Measurements from ENCODE around the gene OR5M3. TPM values are rescaled to one million over a fixed set of nuclear protein-coding genes. Genes with fewer than 3 reads are reported as not detected.

Gene OR5M3
- polyA plus RNA-seq (2013) = not detected in 2 replicates

GRCh38 chr11:56473252-56473651 is at the start of gene OR5M3:
Gene OR5M3 (minus strand): TSS chr11:56473352. CDS start chr11:56470497, 2,855 bp downstream.
- no peak within 1 kb of the TSS for H3K18ac ChIP-seq (ENCODE audit: low read length)
- H3K79me2 ChIP-seq (ENCODE audit: control insufficient read depth, insufficient read depth, low read length, poor library complexity) = no peaks in the 10 kb centered on the region
- DNase-seq = no peak

DNA sequence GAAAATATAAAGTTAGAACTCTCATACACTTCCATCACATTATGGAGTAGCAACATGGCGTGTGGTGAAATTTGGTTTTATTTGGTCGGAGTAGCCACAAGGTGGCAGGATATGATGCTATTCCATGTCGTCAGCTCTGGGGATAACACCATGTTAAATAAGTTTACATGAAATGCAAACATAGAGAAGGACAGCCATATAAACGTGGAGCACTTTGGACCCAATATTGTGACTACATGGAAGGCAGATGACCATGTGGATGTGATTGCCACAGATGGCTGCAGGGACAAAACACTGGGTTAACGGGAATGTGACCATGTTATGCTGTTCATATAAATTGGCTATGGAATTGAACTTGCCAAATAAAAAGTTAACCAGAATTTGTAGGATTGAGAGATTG is 48.9 kb upstream of the OR5M3 start:
- Histone ChIP-seq H3K9ac (ENCODE audit: low read length) (no peak overlapping the region), H2AFZ (ENCODE audit: insufficient read depth, low read length, poor library complexity) (no peak overlapping the region), H2BK120ac (ENCODE audit: insufficient read depth, low read length, poor library complexity) (no peak overlapping the region), H3K4me3 (ENCODE audit: low read depth, low read length) (no peak overlapping the region), H2BK12ac (ENCODE audit: low read length) (no peak overlapping the region), H4K12ac (ENCODE audit: low read depth, low read length) (no peak overlapping the region), H2AK5ac (ENCODE audit: low read length) (no peak overlapping the region), H3K4me2 (ENCODE audit: low read length) (no peak overlapping the region), H3K4ac (ENCODE audit: low read depth, low read length) (no peak overlapping the region), H3K9me3 (ENCODE audit: insufficient read depth, low read depth, low read length) (no peaks in the 10 kb centered on the region), H3K79me2 (ENCODE audit: control insufficient read depth, insufficient read depth, low read length, poor library complexity) (no peaks in the 10 kb centered on the region), H3K27ac (ENCODE audit: low read depth, low read length) (no peak overlapping the region), H3K23ac (ENCODE audit: low read length) (no peak overlapping the region), H4K8ac (ENCODE audit: low read depth, low read length) (no peak overlapping the region), H3K79me1 (ENCODE audit: low read length) (no peaks in the 10 kb centered on the region), H3K14ac (ENCODE audit: low read length) (no peak overlapping the region), H2BK5ac (ENCODE audit: low read depth, low read length, poor library complexity) (no peak overlapping the region), H3K27me3 (ENCODE audit: insufficient read depth, low read length) (no peaks in the 10 kb centered on the region), H3K4me1 (ENCODE audit: control insufficient read depth in 1 of 2, insufficient read depth in 2 of 2, low read length in 2 of 2) (no peaks in the 10 kb centered on the region), H3K36me3 (ENCODE audit: control insufficient read depth in 1 of 2, insufficient read depth in 2 of 2, low read length in 2 of 2) (no peaks in the 10 kb centered on the region), H3K18ac (ENCODE audit: low read length) (no peak overlapping the region), H4K91ac (ENCODE audit: low read depth, low read length) (no peak overlapping the region)
- DNase-seq = no peak
- no CpG with 5 or more reads among the region's 5 CpGs for WGBS (ENCODE audit: extremely low coverage, insufficient coverage, insufficient read length)

More at GRCh38 chr11:56473252-56473651, at the start of gene OR5M3:
- no peak within 1 kb of the TSS for H3K4ac ChIP-seq (ENCODE audit: low read depth, low read length)
- H3K4me2 ChIP-seq (ENCODE audit: low read length) = no peak within 1 kb of the TSS
- H3K14ac ChIP-seq (ENCODE audit: low read length) = no peak within 1 kb of the TSS
- no peak within 1 kb of the TSS for H3K4me3 ChIP-seq (ENCODE audit: low read depth, low read length)
- no peak within 1 kb of the TSS for H4K91ac ChIP-seq (ENCODE audit: low read depth, low read length)
- no peak within 1 kb of the TSS for H2BK12ac ChIP-seq (ENCODE audit: low read length)
- no peak within 1 kb of the TSS for H2AFZ ChIP-seq (ENCODE audit: insufficient read depth, low read length, poor library complexity)
- H4K12ac ChIP-seq (ENCODE audit: low read depth, low read length) = no peak within 1 kb of the TSS
- H3K23ac ChIP-seq (ENCODE audit: low read length) = no peak within 1 kb of the TSS
- no peaks in the 10 kb centered on the region for H3K36me3 ChIP-seq (ENCODE audit: control insufficient read depth in 1 of 2, insufficient read depth in 2 of 2, low read length in 2 of 2)
- H3K9me3 ChIP-seq (ENCODE audit: insufficient read depth, low read depth, low read length) = no peaks in the 10 kb centered on the region
- H3K27ac ChIP-seq (ENCODE audit: low read depth, low read length) = no peak within 1 kb of the TSS
- H2BK5ac ChIP-seq (ENCODE audit: low read depth, low read length, poor library complexity) = no peak within 1 kb of the TSS
- no peaks in the 10 kb centered on the region for H3K79me1 ChIP-seq (ENCODE audit: low read length)
- no peaks in the 10 kb centered on the region for H3K27me3 ChIP-seq (ENCODE audit: insufficient read depth, low read length)
- no peak within 1 kb of the TSS for H4K8ac ChIP-seq (ENCODE audit: low read depth, low read length)
- WGBS (ENCODE audit: extremely low coverage, insufficient coverage, insufficient read length) = no CpG with 5 or more reads among the region's 6 CpGs
- no peaks in the 10 kb centered on the region for H3K4me1 ChIP-seq (ENCODE audit: control insufficient read depth in 1 of 2, insufficient read depth in 2 of 2, low read length in 2 of 2)
- no peak within 1 kb of the TSS for H2BK120ac ChIP-seq (ENCODE audit: insufficient read depth, low read length, poor library complexity)
- no peak within 1 kb of the TSS for H3K9ac ChIP-seq (ENCODE audit: low read length)
- no peak within 1 kb of the TSS for H2AK5ac ChIP-seq (ENCODE audit: low read length)

- no peak overlapping the region for H3K4ac ChIP-seq (ENCODE audit: low read depth, low read length)
- H3K9ac ChIP-seq (ENCODE audit: low read length) = no peak overlapping the region
- H2AFZ ChIP-seq (ENCODE audit: insufficient read depth, low read length, poor library complexity) = no peak overlapping the region
- H2AK5ac ChIP-seq (ENCODE audit: low read length) = no peak overlapping the region
- no peak overlapping the region for H4K8ac ChIP-seq (ENCODE audit: low read depth, low read length)
- no peak for DNase-seq
- H3K23ac ChIP-seq (ENCODE audit: low read length) = no peak overlapping the region
- no peak overlapping the region for H3K27ac ChIP-seq (ENCODE audit: low read depth, low read length)
- H4K91ac ChIP-seq (ENCODE audit: low read depth, low read length) = no peak overlapping the region
- no peak overlapping the region for H2BK12ac ChIP-seq (ENCODE audit: low read length)
- H3K18ac ChIP-seq (ENCODE audit: low read length) = no peak overlapping the region
- no peaks in the 10 kb centered on the region for H3K79me1 ChIP-seq (ENCODE audit: low read length)
- H3K4me3 ChIP-seq (ENCODE audit: low read depth, low read length) = no peak overlapping the region
- no peak overlapping the region for H2BK5ac ChIP-seq (ENCODE audit: low read depth, low read length, poor library complexity)
- no peak overlapping the region for H3K4me2 ChIP-seq (ENCODE audit: low read length)
- H3K4me1 ChIP-seq (ENCODE audit: control insufficient read depth in 1 of 2, insufficient read depth in 2 of 2, low read length in 2 of 2) = no peaks in the 10 kb centered on the region
- no peaks in the 10 kb centered on the region for H3K79me2 ChIP-seq (ENCODE audit: control insufficient read depth, insufficient read depth, low read length, poor library complexity)
- no CpG with 5 or more reads among the region's 1 CpG for WGBS (ENCODE audit: extremely low coverage, insufficient coverage, insufficient read length)
- H3K9me3 ChIP-seq (ENCODE audit: insufficient read depth, low read depth, low read length) = no peaks in the 10 kb centered on the region
- no peaks in the 10 kb centered on the region for H3K36me3 ChIP-seq (ENCODE audit: control insufficient read depth in 1 of 2, insufficient read depth in 2 of 2, low read length in 2 of 2)
- no peak overlapping the region for H3K14ac ChIP-seq (ENCODE audit: low read length)
- no peak overlapping the region for H4K12ac ChIP-seq (ENCODE audit: low read depth, low read length)
- no peaks in the 10 kb centered on the region for H3K27me3 ChIP-seq (ENCODE audit: insufficient read depth, low read length)
- H2BK120ac ChIP-seq (ENCODE audit: insufficient read depth, low read length, poor library complexity) = no peak overlapping the region
These were observed 40.1 kb upstream of the OR5M3 start for GRCh38 chr11:56513280-56513679.

DNA sequence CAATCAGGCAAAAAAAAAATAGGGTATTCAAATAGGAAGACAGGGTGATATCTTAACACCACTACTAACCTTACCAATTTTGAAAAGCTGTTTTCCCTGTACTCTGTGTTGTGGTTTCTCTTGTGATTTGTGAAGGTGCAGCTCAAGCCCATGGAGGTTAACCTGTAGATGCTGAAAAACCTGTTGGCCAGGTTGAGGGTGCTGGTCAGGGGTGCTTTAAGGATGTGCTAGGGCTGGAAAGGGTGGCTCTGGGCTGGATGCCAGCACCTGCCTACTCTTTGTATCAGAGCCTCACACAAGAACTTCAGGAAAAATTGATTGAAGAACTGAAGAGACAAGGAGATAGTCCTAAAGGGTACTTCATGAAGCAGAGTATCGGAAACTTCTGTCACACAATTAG is 36.3 kb upstream of the OR5M3 start:
- H3K79me1 ChIP-seq (ENCODE audit: low read length) = no peaks in the 10 kb centered on the region
- H3K27me3 ChIP-seq (ENCODE audit: insufficient read depth, low read length) = no peaks in the 10 kb centered on the region
- no peak overlapping the region for H3K27ac ChIP-seq (ENCODE audit: low read depth, low read length)
- H3K23ac ChIP-seq (ENCODE audit: low read length) = no peak overlapping the region
- H3K14ac ChIP-seq (ENCODE audit: low read length) = no peak overlapping the region
- no peak overlapping the region for H4K8ac ChIP-seq (ENCODE audit: low read depth, low read length)
- H3K4ac ChIP-seq (ENCODE audit: low read depth, low read length) = no peak overlapping the region
- no peak overlapping the region for H4K12ac ChIP-seq (ENCODE audit: low read depth, low read length)
- no peak overlapping the region for H2BK120ac ChIP-seq (ENCODE audit: insufficient read depth, low read length, poor library complexity)
- no peak overlapping the region for H4K91ac ChIP-seq (ENCODE audit: low read depth, low read length)
- H2BK5ac ChIP-seq (ENCODE audit: low read depth, low read length, poor library complexity) = no peak overlapping the region
- H2BK12ac ChIP-seq (ENCODE audit: low read length) = no peak overlapping the region
- H3K36me3 ChIP-seq (ENCODE audit: control insufficient read depth in 1 of 2, insufficient read depth in 2 of 2, low read length in 2 of 2) = no peaks in the 10 kb centered on the region
- H2AK5ac ChIP-seq (ENCODE audit: low read length) = no peak overlapping the region
- no peak overlapping the region for H2AFZ ChIP-seq (ENCODE audit: insufficient read depth, low read length, poor library complexity)
- no peaks in the 10 kb centered on the region for H3K9me3 ChIP-seq (ENCODE audit: insufficient read depth, low read depth, low read length)
- no CpG with 5 or more reads among the region's 1 CpG for WGBS (ENCODE audit: extremely low coverage, insufficient coverage, insufficient read length)
- H3K4me2 ChIP-seq (ENCODE audit: low read length) = no peak overlapping the region
- H3K18ac ChIP-seq (ENCODE audit: low read length) = no peak overlapping the region
- DNase-seq = no peak
- H3K4me1 ChIP-seq (ENCODE audit: control insufficient read depth in 1 of 2, insufficient read depth in 2 of 2, low read length in 2 of 2) = no peaks in the 10 kb centered on the region
- no peaks in the 10 kb centered on the region for H3K79me2 ChIP-seq (ENCODE audit: control insufficient read depth, insufficient read depth, low read length, poor library complexity)
- no peak overlapping the region for H3K9ac ChIP-seq (ENCODE audit: low read length)
- H3K4me3 ChIP-seq (ENCODE audit: low read depth, low read length) = no peak overlapping the region

All from trophoblast cell (in vitro differentiated cells and primary cell).